HCT116 (cell line): Measurements from ENCODE around the gene OAS2. TPM values are rescaled to one million over a fixed set of nuclear protein-coding genes. Genes with fewer than 3 reads are reported as not detected.

Experiments
- ATAC-seq: fragments of 200-7000 bp; cut with Tn5 transposase; 2 replicates; pipeline ENCODE4 v1.9.1; 2020; ENCODE audit warnings: mild to moderate bottlenecking, moderate library complexity
- BruUV-seq: library from RNA; stranded (reverse); fragments of 400-500 nt; replicated peaks from 2 replicates; lab custom pipeline; 2021; lab: Mats Ljungman, UMichigan
- CTCF ChIA-PET: fragments of 300-600 bp; sonication (Branson Sonifier 250); formaldehyde crosslinking; loops from one replicate; lab custom pipeline; 2021; ENCODE audit warnings: antibody characterized with exemption; lab: Charles Lee
- POLR2A ChIA-PET: fragments of 300-600, 350-600 bp; sonication (Branson Sonifier 250); formaldehyde crosslinking; loops from one replicate; lab custom pipeline; 2021; ENCODE audit warnings: antibody characterized with exemption; lab: Charles Lee
- RAD21 ChIA-PET, 2 experiments: fragments of 300-600 bp; sonication (Branson Sonifier 250); formaldehyde crosslinking; loops; one replicate each; lab custom pipeline; 2023; ENCODE audit warnings: low total read pairs in 2 of 2; ENCODE audit not compliant: uncharacterized antibody in 2 of 2, unreplicated experiment in 2 of 2, low non-redundant PET in 1 of 2; lab: Charles Lee
- DNase-seq: peaks from one replicate; pipeline ENCODE4 v3.0.0-alpha.2; 2010; ENCODE audit warnings: low read depth, low spot score
- H2AFZ ChIP-seq: fragments of 200-600 bp; shearing (Covaris generic), sonication (generic); 2 replicates; pipeline ENCODE4 v1.6.1; 2017; ENCODE audit warnings: low read depth, mixed run types, mixed read lengths, antibody characterized with exemption, low read length; ENCODE audit not compliant: poor library complexity, severe bottlenecking
- H3K27ac ChIP-seq: 2 replicates; pipeline ENCODE4 v1.5.1; 2012; ENCODE audit warnings: low read depth, low read length
- H3K27me3 ChIP-seq: fragments of 200-600 bp; sonication (generic); 2 replicates; pipeline ENCODE4 v1.6.1; 2016; ENCODE audit warnings: mixed run types, low read length, mixed read lengths; ENCODE audit not compliant: insufficient read depth
- H3K36me3 ChIP-seq, 2 experiments: fragments of 200-500 bp in 1 of 2; fragments of 200-600 bp in 1 of 2; sonication (Bioruptor generic) in 1 of 2; sonication (generic) in 1 of 2; 2 replicates each; pipeline versions ENCODE4 v1.5.1 to v1.6.1; 2014 to 2016; ENCODE audit warnings: low read length in 2 of 2, inconsistent platforms in 1 of 2, mixed read lengths in 1 of 2, mixed run types in 1 of 2; ENCODE audit not compliant: insufficient read depth in 2 of 2, control insufficient read depth in 1 of 2
- H3K4me1 ChIP-seq, 2 experiments: fragments of 200-600 bp in 1 of 2; sonication (generic) in 1 of 2; 2 replicates each; pipeline versions ENCODE4 v1.5.1 to v1.6.1; 2012 to 2017; ENCODE audit warnings: low read length in 2 of 2, inconsistent platforms in 1 of 2, mild to moderate bottlenecking in 1 of 2, mixed read lengths in 1 of 2, mixed run types in 1 of 2, moderate library complexity in 1 of 2; ENCODE audit not compliant: insufficient read depth in 2 of 2, control insufficient read depth in 1 of 2
- H3K4me2 ChIP-seq: fragments of 200-600 bp; sonication (generic); 2 replicates; pipeline ENCODE4 v1.6.1; 2017; ENCODE audit warnings: mixed run types, low read length, mixed read lengths
- H3K4me3 ChIP-seq, 2 experiments: fragments of 200-600 bp in 1 of 2; sonication (generic) in 1 of 2; replicated peaks in 1 of 2; 2 replicates each; pipeline ENCODE4 v1.5.1; 2011 to 2016; ENCODE audit warnings: low read length in 2 of 2, control low read depth in 1 of 2, low read depth in 1 of 2, mild to moderate bottlenecking in 1 of 2, mixed read lengths in 1 of 2, mixed run types in 1 of 2
- H3K79me2 ChIP-seq: fragments of 200-600 bp; sonication (generic); 2 replicates; pipeline ENCODE4 v1.6.1; 2017; ENCODE audit warnings: mild to moderate bottlenecking, mixed run types, low read length, moderate library complexity, mixed read lengths; ENCODE audit not compliant: insufficient read depth
- H3K9ac ChIP-seq: fragments of 200-600 bp; sonication (generic); 2 replicates; pipeline ENCODE4 v1.6.1; 2016; ENCODE audit warnings: low read length, mixed read lengths
- H3K9me2 ChIP-seq: fragments of 200-600 bp; sonication (generic), shearing (Covaris generic); 2 replicates; pipeline ENCODE4 v1.6.1; 2017; ENCODE audit warnings: mixed run types, mild to moderate bottlenecking, moderate library complexity; ENCODE audit not compliant: insufficient read depth
- H3K9me3 ChIP-seq, 2 experiments: fragments of 200-500 bp in 1 of 2; fragments of 200-600 bp in 1 of 2; sonication (Bioruptor generic) in 1 of 2; sonication (generic) in 1 of 2; 2 replicates each; pipeline ENCODE4 v1.6.1; 2014 to 2017; ENCODE audit warnings: low read length in 2 of 2, mixed read lengths in 2 of 2, inconsistent platforms in 1 of 2, low read depth in 1 of 2, mild to moderate bottlenecking in 1 of 2, mixed run types in 1 of 2, moderate library complexity in 1 of 2; ENCODE audit not compliant: control insufficient read depth in 1 of 2, insufficient read depth in 1 of 2
- H4K20me1 ChIP-seq: fragments of 200-600 bp; sonication (generic), shearing (Covaris generic); 2 replicates; pipeline ENCODE4 v1.6.1; 2017; ENCODE audit warnings: mixed run types, mild to moderate bottlenecking, moderate library complexity; ENCODE audit not compliant: insufficient read depth
- ELF1 ChIP-seq: IDR thresholded peaks from 2 replicates; pipeline ENCODE4 v1.6.1; 2012; ENCODE audit warnings: low read depth, borderline replicate concordance
- FOSL1 ChIP-seq: IDR thresholded peaks from 2 replicates; pipeline ENCODE4 v1.6.1; 2012; ENCODE audit warnings: low read depth
- JUND ChIP-seq: IDR thresholded peaks from 2 replicates; pipeline ENCODE4 v1.6.1; 2012
- POLR2A ChIP-seq: IDR thresholded peaks from 2 replicates; pipeline ENCODE4 v1.7.0; 2011; ENCODE audit warnings: borderline replicate concordance; ENCODE audit not compliant: insufficient read depth, insufficient read length; ENCODE audit errors: extremely low read depth
- RAD21 ChIP-seq: IDR thresholded peaks from 2 replicates; pipeline ENCODE4 v1.6.1; 2012; ENCODE audit warnings: low read depth, mild to moderate bottlenecking
- SP1 ChIP-seq: IDR thresholded peaks from 2 replicates; pipeline ENCODE4 v1.6.1; 2012; ENCODE audit warnings: low read depth
- SRF ChIP-seq: IDR thresholded peaks from 2 replicates; pipeline ENCODE4 v1.6.1; 2012; ENCODE audit warnings: low read depth
- ZNF274 ChIP-seq: fragments of 200-500 bp; sonication (Bioruptor generic); IDR thresholded peaks from 2 replicates; pipeline ENCODE4 v1.6.1; 2014; ENCODE audit warnings: mild to moderate bottlenecking, low read depth, low read length, inconsistent platforms
- intact Hi-C: fragments of 100-400 bp; cut with micrococcal nuclease; formaldehyde crosslinking; loops from 2 replicates; pipeline ENCODE4 v1.10.0; 2022
- total RNA-seq: library from RNA; stranded (reverse); gene quantifications from one replicate; pipeline ENCODE4 v1.2.1, GENCODE V29; 2021; ENCODE audit not compliant: unreplicated experiment

Gene OAS2
- total RNA-seq, 1 experiment from 2014 or later, result 0.30 TPM

- H3K9me3 ChIP-seq, result no peaks in the 10 kb centered on the region
- no peak overlapping the region for H3K9ac ChIP-seq
- no peak overlapping the region for H3K4me3 ChIP-seq
- H2AFZ ChIP-seq, result no peak overlapping the region
- no peak overlapping the region for H3K4me2 ChIP-seq
- no peaks in the 10 kb centered on the region for H3K36me3 ChIP-seq
- intact Hi-C loops, result no loop called here
- no peak for ATAC-seq
- H3K27me3 ChIP-seq, result no peaks in the 10 kb centered on the region
- no peak for DNase-seq
- no peak for TF ChIP-seq ZNF274
- no peak for TF ChIP-seq ELF1
- TF ChIP-seq SP1, result no peak
- no peak for TF ChIP-seq POLR2A
- TF ChIP-seq SRF, result no peak
- no peak for TF ChIP-seq RAD21
- TF ChIP-seq, all 23 proteins: peak for 0
- H3K4me1 ChIP-seq, result no peaks in the 10 kb centered on the region
- no TSS peak for BruUV-seq
- H3K79me2 ChIP-seq, result no peaks in the 10 kb centered on the region
- H3K27ac ChIP-seq, result no peak overlapping the region
- H4K20me1 ChIP-seq, result no peaks in the 10 kb centered on the region
- RAD21 ChIA-PET, result no interaction called here
- POLR2A ChIA-PET, result no interaction called here
- CTCF ChIA-PET, result no interaction called here
- no peaks in the 10 kb centered on the region for H3K9me2 ChIP-seq
Measured at GRCh38 chr12:112995008-112995407, 16.7 kb downstream of the OAS2 start.

GRCh38 chr12:112996501-112996900 lies 18.2 kb downstream of the OAS2 start:
- Histone ChIP-seq H3K79me2 (no peaks in the 10 kb centered on the region), H3K9ac (no peak overlapping the region), H3K27ac (no peak overlapping the region), H3K27me3 (no peaks in the 10 kb centered on the region), H4K20me1 (no peaks in the 10 kb centered on the region), H2AFZ (no peak overlapping the region), H3K4me3 (no peak overlapping the region), H3K4me2 (no peak overlapping the region), H3K9me3 (no peaks in the 10 kb centered on the region), H3K36me3 (no peaks in the 10 kb centered on the region), H3K9me2 (no peaks in the 10 kb centered on the region), H3K4me1 (no peaks in the 10 kb centered on the region)
- ChIA-PET POLR2A (no interaction called here), CTCF (no interaction called here), RAD21 (no interaction called here)
- TF ChIP-seq RAD21, result no peak
- TF ChIP-seq FOSL1, result no peak
- TF ChIP-seq ELF1, result no peak
- no peak for TF ChIP-seq JUND
- intact Hi-C loops, result no loop called here
- DNase-seq (no peak), ATAC-seq (no peak)
- no TSS peak for BruUV-seq
